GM12892 (cell line): ENCODE results near the gene ST3GAL3.

Experiments used
- POLR2A ChIP-seq: IDR thresholded peaks from 2 replicates; pipeline ENCODE4 v1.6.1; 2011; ENCODE audit warnings: low read depth, low read length, control low read depth
- POLR2AphosphoS5 ChIP-seq: IDR thresholded peaks from 2 replicates; pipeline ENCODE4 v1.6.1; 2011; ENCODE audit warnings: low read depth, low read length, control low read depth
- TAF1 ChIP-seq: IDR thresholded peaks from 2 replicates; pipeline ENCODE4 v1.6.1; 2011; ENCODE audit warnings: low read depth, mild to moderate bottlenecking, control low read depth, low read length, borderline replicate concordance

GRCh38 chr1:43772978-43773377 lies 65.6 kb downstream of the ST3GAL3 start:
- no peak for TF ChIP-seq POLR2A
- TF ChIP-seq POLR2AphosphoS5, result no peak
- TF ChIP-seq TAF1, result no peak
